IPS-18a (cell line): ENCODE measurements around the gene EIPR1.

Experiments
- H3K27ac ChIP-seq: one replicate; pipeline ENCODE4 v1.5.1; 2013; ENCODE audit warnings: low read length
- H3K27me3 ChIP-seq: one replicate; pipeline ENCODE4 v1.6.1; 2013; ENCODE audit warnings: mild to moderate bottlenecking, low read length; ENCODE audit not compliant: control insufficient read depth, insufficient read depth
- H3K36me3 ChIP-seq: one replicate; pipeline ENCODE4 v1.6.1; 2013; ENCODE audit warnings: low read depth, low read length; ENCODE audit not compliant: control insufficient read depth
- H3K4me1 ChIP-seq: one replicate; pipeline ENCODE4 v1.6.1; 2013; ENCODE audit warnings: low read depth, low read length; ENCODE audit not compliant: control insufficient read depth
- H3K4me3 ChIP-seq: one replicate; pipeline ENCODE4 v1.5.1; 2013; ENCODE audit warnings: low read length
- H3K9ac ChIP-seq: one replicate; pipeline ENCODE4 v1.6.1; 2013; ENCODE audit warnings: mild to moderate bottlenecking, low read length, moderate library complexity
- H3K9me3 ChIP-seq: one replicate; pipeline ENCODE4 v1.6.1; 2013; ENCODE audit warnings: low read depth, low read length; ENCODE audit not compliant: control insufficient read depth

EIPR1 gene

DNA sequence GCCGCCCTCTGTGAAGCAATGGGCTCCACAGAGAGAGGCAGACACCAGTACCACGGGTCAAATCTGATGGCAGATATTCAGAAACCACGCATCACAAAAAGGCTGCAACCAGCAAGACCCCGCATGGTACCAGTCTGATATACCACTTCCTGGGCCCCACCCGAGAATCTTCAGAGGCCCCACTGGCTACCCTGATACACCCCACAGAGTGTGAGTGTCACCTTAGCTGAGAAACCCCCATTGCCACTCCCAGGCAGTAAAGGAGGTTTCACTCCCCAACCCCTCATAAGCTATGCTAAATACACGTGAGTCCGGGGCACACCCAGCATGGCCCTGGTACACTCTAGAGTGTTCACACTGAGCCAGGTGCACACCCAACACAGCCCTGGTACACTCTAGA is 160.0 kb downstream of the EIPR1 start:
- Histone ChIP-seq H3K9ac (no peak overlapping the region), H3K9me3 (peaks cover 12% of the 10 kb centered on the region), H3K27ac (no peak overlapping the region), H3K27me3 (no peaks in the 10 kb centered on the region), H3K36me3 (no peaks in the 10 kb centered on the region), H3K4me3 (no peak overlapping the region), H3K4me1 (no peaks in the 10 kb centered on the region)

DNA sequence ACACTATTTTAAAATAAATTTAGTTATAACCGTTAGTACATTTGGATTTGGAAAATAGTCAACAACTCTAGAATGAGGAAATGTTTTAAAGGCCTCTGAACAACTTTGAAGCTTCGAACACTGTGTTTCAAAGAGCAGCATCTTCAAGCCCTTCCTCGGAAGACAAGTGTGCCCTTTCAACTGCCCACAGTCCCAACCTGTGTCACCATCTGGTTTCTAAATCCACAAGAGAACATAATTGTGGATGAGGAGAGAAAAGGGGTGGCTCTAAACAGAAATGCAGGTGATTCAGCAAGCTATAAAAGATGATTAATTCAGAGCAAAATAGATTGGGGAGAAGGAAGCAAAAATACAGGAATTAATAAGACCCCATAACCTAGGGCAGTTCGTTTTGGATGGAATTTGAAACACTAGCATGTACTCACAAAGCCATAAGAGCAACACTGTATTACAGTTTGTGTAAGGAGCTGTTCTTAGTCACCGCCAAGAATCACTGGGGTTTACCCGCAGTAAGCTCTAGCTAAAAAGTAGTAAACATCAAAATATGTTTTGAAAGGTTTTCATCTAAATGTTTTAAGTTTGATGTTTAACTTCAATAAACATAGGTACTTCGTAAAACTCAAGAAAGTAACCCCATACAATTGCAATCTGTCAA is 160.7 kb downstream of the EIPR1 start:
- Histone ChIP-seq H3K36me3 (no peaks in the 10 kb centered on the region), H3K9ac (no peak overlapping the region), H3K4me1 (no peaks in the 10 kb centered on the region), H3K27ac (no peak overlapping the region), H3K27me3 (no peaks in the 10 kb centered on the region), H3K4me3 (no peak overlapping the region), H3K9me3 (peaks cover 12% of the 10 kb centered on the region)

DNA sequence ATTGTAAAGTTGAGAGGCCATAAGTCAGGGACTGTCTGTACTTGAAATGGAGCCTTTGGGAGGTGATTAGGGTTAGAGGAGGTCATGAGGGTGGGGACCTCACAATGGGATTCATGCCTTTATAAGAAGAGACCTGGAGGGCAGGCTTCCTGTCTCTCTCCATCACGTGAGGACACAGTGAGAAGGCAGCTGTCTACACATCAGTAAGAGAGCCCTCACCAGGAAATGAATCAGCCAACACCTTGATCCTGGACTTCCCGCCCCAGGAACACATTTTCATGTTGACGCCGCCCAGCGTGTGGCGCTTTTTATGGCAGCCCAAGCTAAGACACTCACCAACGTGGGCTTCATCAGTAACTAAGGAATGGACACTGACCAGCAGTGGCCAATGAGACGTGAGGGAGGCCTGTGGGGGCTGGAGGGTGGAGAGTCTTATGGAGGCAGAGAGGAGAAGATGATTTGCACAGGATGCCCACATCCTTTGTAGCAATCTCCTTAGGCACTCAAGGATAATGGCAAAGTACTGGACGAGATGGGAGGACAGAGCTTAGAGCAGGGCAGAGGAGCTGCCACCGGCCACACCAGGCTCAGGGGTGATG is 162.7 kb downstream of the EIPR1 start:
- no peaks in the 10 kb centered on the region for H3K36me3 ChIP-seq
- no peak overlapping the region for H3K4me3 ChIP-seq
- no peaks in the 10 kb centered on the region for H3K27me3 ChIP-seq
- H3K4me1 ChIP-seq: no peaks in the 10 kb centered on the region
- H3K27ac ChIP-seq: no peak overlapping the region
- H3K9me3 ChIP-seq: peaks cover 2% of the 10 kb centered on the region
- H3K9ac ChIP-seq: no peak overlapping the region

DNA sequence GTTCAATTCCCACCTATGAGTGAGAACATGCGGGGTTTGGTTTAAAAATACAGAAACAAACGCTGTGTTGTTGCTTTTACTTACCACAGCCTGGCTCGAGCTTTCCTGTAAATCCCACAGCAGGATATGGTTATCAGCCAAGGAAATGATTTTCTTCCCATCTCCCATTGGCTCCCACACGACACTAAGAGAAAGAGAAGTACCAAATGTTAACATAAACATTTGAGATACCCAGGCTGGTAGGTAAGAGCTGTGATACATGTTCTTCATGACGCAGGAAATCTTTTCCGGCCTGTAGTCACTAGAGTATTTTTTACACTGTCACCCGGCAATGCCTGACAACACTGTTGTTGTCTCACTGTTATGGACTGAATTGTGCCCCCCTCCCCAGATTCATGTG is 163.6 kb downstream of the EIPR1 start:
- H3K27ac ChIP-seq: no peak overlapping the region
- H3K4me3 ChIP-seq: no peak overlapping the region
- H3K36me3 ChIP-seq: no peaks in the 10 kb centered on the region
- no peaks in the 10 kb centered on the region for H3K9me3 ChIP-seq
- no peak overlapping the region for H3K9ac ChIP-seq
- no peaks in the 10 kb centered on the region for H3K4me1 ChIP-seq
- no peaks in the 10 kb centered on the region for H3K27me3 ChIP-seq

DNA sequence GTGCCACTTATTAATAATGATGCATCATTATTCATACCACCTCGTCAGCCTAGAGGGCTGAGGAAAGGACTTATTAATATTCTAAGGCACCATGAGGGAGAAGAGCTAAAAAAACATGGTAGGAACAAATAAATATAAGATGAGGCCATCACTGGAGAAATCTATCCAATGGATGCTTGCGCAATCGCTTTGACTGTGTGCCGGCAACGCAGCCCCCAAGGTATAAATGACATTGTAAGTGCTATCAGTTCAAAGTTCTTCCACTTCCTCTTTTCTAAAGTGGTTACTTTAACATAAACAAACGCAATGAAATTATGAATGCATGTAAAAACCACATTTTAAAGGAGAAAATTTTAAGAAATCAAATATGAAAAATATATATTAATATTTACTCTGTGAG is 164.6 kb downstream of the EIPR1 start:
- Histone ChIP-seq H3K9me3 (no peaks in the 10 kb centered on the region), H3K4me3 (no peak overlapping the region), H3K9ac (no peak overlapping the region), H3K36me3 (no peaks in the 10 kb centered on the region), H3K27ac (no peak overlapping the region), H3K4me1 (no peaks in the 10 kb centered on the region), H3K27me3 (no peaks in the 10 kb centered on the region)

DNA sequence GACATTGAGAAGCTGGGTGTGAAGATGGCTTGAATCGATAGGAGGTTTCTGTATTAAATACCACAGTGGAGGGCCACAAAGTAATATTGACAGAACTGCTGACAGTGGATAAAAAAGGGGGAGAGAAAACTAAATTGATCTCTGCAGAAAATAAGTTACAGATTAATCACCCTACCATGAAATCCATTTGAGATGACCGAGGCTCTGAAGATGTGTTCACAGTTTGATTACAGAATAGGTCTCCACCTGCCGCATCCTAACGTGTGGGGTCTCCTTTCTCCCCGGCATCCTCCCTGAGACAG is 165.6 kb downstream of the EIPR1 start:
- no peaks in the 10 kb centered on the region for H3K9me3 ChIP-seq
- H3K27me3 ChIP-seq: no peaks in the 10 kb centered on the region
- H3K9ac ChIP-seq: no peak overlapping the region
- no peak overlapping the region for H3K27ac ChIP-seq
- no peaks in the 10 kb centered on the region for H3K36me3 ChIP-seq
- H3K4me1 ChIP-seq: no peaks in the 10 kb centered on the region
- no peak overlapping the region for H3K4me3 ChIP-seq

DNA sequence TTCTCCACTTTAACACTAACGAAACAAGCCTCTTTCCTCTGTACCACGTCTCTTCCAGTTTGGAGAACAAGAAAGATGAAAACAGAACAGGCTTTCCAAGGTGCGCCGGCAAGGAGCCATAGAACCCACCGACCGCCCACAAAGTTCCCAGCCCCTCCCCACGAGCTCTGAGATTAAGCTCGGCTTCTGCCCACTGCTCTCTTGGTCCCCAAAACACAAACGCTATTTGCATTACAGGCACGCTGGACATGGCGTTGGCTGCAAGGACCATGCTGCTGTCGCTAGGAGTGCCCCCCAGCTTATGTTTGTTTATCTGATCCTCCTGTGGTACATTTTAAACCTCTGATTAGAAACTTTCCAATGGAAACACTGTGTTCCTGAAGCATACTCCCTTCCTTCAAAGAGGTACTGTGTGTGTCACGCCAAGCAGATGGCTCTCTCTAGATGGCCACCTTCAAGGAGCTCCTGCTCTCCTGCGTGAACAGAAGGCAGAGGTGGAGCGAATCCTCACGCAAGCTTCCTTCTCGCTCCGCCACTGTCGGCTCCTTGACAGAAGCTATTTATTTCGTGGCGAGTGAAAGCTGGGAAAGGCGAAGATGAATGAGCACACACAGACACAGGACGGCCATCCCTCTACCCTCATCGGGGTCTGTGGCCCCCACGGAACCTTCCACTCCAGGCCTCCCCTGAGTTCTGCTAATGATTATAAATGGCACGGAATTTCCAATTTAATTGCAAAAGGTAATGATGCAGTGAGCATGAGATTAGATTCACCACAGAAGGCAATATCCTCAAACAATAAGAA is 166.2 kb downstream of the EIPR1 start:
- Histone ChIP-seq H3K27ac (no peak overlapping the region), H3K27me3 (no peaks in the 10 kb centered on the region), H3K9ac (no peak overlapping the region), H3K4me3 (no peak overlapping the region), H3K4me1 (no peaks in the 10 kb centered on the region), H3K36me3 (no peaks in the 10 kb centered on the region), H3K9me3 (no peaks in the 10 kb centered on the region)

DNA sequence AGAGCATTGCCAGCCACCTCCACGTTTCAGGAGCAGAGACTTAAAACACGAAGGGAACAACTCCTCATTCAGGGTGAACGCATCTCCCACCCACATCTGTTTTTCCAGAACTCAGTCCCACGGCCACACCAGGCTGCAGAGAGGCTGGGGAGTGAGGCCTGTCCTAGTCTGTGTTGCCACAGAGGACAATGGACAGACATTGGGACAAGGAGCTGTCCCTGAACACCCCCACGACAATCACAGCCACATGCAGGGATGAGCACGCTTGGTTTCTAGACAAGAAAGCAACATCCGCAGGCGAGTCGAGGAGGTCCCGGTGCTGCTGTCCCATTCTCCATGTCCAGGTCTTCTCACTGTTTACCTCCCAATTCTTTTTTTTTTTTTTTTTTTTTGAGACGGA is 167.4 kb downstream of the EIPR1 start:
- no peaks in the 10 kb centered on the region for H3K9me3 ChIP-seq
- no peak overlapping the region for H3K4me3 ChIP-seq
- H3K36me3 ChIP-seq: no peaks in the 10 kb centered on the region
- no peak overlapping the region for H3K9ac ChIP-seq
- no peaks in the 10 kb centered on the region for H3K4me1 ChIP-seq
- no peaks in the 10 kb centered on the region for H3K27me3 ChIP-seq
- H3K27ac ChIP-seq: no peak overlapping the region

DNA sequence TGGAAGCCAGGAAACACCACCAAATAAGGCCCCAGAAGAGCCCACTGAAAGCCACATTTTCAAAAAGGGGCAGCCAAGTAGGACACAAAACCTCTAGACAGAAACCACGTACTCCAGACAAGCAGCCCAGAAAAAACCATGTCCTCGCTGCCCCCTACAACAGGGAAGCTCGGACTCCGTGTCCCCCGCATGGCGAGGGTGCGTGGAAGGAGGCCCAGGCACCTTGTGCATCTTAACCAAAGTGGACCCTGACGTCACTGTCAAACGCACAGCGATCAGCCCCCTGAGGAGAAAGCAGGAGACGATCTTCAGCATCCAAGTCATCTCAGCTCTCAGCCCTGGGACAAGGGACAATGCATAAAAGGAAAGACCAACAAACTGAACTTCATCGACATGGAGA is 168.4 kb downstream of the EIPR1 start:
- no peak overlapping the region for H3K27ac ChIP-seq
- no peaks in the 10 kb centered on the region for H3K4me1 ChIP-seq
- H3K9me3 ChIP-seq: no peaks in the 10 kb centered on the region
- H3K36me3 ChIP-seq: no peaks in the 10 kb centered on the region
- no peak overlapping the region for H3K4me3 ChIP-seq
- H3K9ac ChIP-seq: no peak overlapping the region
- no peaks in the 10 kb centered on the region for H3K27me3 ChIP-seq

DNA sequence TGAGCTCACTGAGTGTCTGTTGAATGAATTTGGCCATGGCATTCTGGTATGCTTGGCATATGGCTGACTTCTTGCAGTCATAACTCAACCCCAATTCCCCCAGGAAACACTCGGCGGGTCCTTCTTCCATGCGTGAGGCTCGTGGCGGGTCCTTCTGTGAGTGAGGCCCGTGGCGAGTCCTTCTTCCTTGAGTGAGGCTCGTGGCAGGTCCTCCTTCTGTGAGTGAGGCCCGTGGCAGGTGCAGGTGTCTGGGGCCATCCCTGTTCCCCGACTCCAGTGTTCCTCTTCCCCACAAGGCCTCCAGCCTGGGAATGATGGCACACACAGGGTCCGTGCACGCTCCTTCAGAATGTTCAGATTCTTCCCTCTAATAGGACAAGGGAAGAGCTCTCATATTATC is 169.0 kb downstream of the EIPR1 start:
- H3K27me3 ChIP-seq: no peaks in the 10 kb centered on the region
- no peaks in the 10 kb centered on the region for H3K4me1 ChIP-seq
- no peaks in the 10 kb centered on the region for H3K36me3 ChIP-seq
- H3K4me3 ChIP-seq: no peak overlapping the region
- no peak overlapping the region for H3K27ac ChIP-seq
- no peak overlapping the region for H3K9ac ChIP-seq
- H3K9me3 ChIP-seq: no peaks in the 10 kb centered on the region

DNA sequence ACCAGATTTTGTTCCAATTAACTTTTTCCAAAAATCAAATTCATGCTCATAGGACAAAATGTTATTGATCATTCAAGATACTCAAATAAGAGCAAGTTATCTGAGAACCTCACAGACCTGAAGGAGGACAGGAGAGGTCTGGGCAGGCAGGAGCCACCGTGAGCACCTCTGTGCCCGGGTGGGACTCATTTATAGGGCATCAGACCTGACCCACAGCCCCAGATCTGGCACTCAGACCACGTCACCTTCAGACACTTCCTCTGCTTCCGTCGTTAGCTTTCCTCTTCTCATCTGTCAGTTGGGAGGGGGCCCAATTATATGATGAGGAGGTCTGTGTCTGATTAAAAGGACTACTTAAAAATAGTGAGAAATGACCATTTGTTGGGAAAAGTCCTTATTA is 169.4 kb downstream of the EIPR1 start:
- Histone ChIP-seq H3K27ac (no peak overlapping the region), H3K4me3 (no peak overlapping the region), H3K9ac (no peak overlapping the region), H3K36me3 (no peaks in the 10 kb centered on the region), H3K4me1 (no peaks in the 10 kb centered on the region), H3K9me3 (no peaks in the 10 kb centered on the region), H3K27me3 (no peaks in the 10 kb centered on the region)

DNA sequence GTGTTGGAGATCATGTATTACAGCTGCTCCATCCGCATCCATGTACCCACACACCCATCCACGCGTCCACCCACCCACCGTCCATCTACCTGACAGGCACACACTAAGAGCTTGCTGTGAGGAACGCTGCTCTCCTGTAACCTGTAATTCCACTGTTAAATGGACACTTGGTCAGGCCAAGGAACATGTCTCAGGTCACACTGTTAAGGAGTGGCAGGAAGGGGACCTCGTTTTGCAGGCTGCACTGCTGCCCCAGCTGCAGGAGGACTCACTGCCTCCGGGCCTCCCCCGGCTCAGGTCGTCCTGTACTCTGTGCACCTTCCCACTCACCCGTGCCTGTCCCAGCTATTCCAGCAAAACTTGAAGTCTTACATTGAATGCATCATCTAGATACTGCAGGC is 170.5 kb downstream of the EIPR1 start:
- Histone ChIP-seq H3K4me1 (no peaks in the 10 kb centered on the region), H3K27ac (no peak overlapping the region), H3K36me3 (no peaks in the 10 kb centered on the region), H3K9ac (no peak overlapping the region), H3K9me3 (no peaks in the 10 kb centered on the region), H3K27me3 (no peaks in the 10 kb centered on the region), H3K4me3 (no peak overlapping the region)
